Right lung (tissue), 5 donors: ENCODE results near the gene HNRNPH3. TPM values are rescaled to one million over a fixed set of nuclear protein-coding genes. Genes with fewer than 3 reads are reported as not detected.
A peak's percentile ranks its signal among the peaks of the same experiment; 100 is the strongest.

Experiments
- DNase-seq, 2 donors: peaks; one replicate each; pipeline ENCODE4 v3.0.0-alpha.2; 2013
- polyA plus RNA-seq, 5 donors: library from polyadenylated mRNA; unstranded; fragments of 120-200 nt; gene quantifications; one replicate each; pipeline versions ENCODE4 v1.2.1 to v1.2.3, GENCODE V29; 2013; ENCODE audit warnings: inconsistent platforms in 1 of 5, low replicate concordance in 1 of 5; ENCODE audit not compliant: insufficient read length in 5 of 5, insufficient read depth in 1 of 5

Gene HNRNPH3
- polyA plus RNA-seq, 5 donors, result 297 to 432 (median 396) TPM

DNA sequence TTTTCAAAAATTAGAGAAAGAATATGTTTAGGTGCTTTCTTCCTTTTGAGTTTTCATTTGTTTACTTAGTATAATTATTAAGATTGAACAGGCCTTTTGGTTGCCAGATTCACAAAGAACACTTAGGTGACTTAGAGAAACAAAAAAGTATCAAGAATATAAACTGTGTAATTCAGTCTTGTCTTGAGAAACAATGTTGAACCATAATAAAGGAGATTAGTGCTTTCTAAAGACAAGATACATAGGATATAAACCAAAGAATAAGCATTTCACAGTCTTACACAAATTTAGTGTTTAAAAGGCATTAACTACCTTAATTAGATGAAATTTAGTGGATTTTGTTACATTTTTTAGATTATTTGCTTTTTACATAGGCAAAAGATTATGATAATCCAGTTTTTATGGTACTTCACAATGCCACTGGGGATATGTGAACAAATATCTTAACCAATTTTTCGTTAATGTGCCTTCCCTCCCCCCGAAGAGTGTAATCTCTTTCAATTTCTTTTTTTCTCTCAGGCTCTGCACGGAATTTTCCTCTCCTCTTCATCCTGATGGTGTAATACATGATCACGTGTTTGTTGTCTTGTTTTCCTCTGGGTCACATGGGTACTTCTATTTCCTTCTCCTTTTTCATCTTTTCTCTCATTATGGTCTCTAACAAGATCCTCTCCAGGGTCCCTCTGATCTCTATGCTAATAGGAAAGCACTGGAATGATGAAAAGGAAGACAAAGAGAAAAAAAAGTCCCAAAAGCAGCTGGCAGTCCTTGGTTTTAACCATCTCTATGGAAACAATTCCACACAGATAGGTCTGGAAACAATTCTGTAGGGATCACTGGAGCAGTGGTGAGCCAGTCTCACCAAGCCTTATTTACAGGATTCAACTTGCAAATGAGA, 3.7 kb upstream of the HNRNPH3 start:
- DNase-seq, result peak; percentile 64 to 73

DNA sequence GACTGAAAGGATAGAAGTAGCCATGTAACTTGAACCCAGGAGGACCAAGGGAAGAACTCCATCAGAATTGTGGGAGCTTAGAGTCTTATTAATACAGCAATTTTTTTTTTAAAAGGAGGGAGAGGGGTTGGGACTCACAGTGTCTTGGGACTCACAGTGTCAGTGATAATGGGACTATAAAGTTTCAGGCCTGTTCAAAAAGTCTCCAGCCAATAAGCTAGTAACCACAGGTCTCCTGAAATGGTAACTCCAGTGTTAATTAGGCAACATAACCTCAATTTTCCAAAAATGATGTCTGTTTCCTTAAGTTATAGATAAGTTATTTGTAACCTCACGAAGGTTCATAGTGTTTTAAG, 2.4 kb upstream of the HNRNPH3 start:
- DNase-seq, result no peak

DNA sequence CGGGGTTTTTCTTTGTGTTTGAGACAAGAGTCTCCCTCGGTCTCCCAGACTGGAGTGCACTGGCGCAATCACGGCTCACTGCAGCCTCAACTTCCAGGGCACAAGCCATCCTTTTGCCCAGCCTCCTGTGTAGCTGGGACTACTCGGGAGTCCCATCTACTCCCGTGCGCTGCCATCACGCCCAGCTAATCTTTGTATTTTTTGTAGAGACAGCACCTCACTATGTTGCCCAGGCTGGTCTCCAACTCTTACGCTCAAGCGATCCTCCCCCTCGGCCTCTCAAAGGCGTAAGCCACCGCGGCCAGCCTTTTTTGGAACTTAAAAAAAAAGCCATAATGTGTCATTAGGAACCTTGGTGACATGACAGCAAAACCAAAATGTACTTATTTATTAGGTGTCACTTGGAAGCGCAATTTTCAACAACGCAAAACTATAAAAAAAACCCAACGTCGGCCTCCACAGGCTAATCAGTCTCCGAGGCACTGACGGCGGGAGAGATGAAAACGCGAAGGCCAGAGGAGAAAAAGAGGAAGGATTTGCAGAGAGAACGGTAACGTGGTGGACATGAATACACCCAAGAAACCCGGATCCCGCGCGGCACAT, 911 bp upstream of the HNRNPH3 start:
- DNase-seq, result no peak

DNA sequence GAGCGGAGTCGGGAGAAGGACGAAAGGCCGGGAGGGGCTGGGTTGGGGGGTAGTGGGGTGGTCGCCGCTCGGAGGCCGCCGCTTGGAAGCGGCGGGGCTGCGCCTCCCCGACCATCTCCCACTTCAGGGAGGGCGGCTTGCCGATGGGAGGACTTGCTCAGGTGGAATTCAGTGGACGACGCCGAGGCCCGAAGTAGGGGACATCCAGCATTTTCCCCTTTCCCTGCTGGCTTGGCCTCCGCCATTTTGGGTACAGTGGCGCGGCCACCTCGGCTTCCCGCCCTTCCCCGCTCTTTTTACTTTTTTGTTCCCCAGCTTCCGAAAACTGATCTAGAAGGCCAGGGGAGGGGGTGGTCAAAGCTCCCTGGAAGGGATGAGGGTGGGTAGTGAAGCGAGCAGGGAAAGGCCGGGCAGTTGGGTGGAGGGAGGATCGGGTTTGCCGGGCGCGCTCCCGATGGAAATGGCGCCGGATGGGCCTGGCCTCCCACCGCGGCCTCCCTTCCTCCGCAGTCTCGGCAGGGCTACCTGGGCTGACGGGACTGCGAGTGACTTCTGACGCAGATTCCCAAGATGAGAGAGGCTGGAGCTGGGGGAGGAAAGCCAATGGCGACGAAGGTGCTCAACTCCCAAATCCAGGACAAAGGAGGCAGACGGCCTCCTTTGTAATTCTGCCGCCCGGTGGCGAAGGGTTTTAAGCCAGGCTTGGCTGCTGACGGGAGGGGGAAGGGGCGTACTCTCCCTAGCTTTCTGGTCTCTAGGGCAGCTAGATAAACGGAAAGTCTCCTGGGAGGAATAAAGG, 594 bp downstream of the HNRNPH3 start, which contains the start of gene PBLD:
Gene PBLD, minus strand, starts transcription at position 670 of the 799 bp plus-strand sequence. CDS start 26,084 bp downstream, outside the sequence.
- DNase-seq, result peak; percentile 82 to 86

DNA sequence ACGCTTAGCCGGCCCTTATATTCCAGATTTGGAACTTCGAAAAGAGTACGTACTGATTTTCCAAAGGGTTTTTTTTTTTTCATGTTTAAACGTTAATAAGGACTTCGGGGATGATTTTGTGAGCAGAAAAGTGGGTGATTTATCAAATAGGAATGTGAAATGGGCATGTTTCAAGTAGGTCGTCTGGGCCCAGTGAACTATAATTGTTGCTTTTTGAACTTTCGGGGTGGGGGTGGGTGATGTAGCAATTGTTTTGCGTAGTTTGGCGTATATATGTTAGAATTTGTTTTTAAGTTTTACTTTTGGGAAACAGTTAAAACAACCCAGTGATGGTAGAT, 1.2 kb downstream of the HNRNPH3 start:
- DNase-seq, result no peak

DNA sequence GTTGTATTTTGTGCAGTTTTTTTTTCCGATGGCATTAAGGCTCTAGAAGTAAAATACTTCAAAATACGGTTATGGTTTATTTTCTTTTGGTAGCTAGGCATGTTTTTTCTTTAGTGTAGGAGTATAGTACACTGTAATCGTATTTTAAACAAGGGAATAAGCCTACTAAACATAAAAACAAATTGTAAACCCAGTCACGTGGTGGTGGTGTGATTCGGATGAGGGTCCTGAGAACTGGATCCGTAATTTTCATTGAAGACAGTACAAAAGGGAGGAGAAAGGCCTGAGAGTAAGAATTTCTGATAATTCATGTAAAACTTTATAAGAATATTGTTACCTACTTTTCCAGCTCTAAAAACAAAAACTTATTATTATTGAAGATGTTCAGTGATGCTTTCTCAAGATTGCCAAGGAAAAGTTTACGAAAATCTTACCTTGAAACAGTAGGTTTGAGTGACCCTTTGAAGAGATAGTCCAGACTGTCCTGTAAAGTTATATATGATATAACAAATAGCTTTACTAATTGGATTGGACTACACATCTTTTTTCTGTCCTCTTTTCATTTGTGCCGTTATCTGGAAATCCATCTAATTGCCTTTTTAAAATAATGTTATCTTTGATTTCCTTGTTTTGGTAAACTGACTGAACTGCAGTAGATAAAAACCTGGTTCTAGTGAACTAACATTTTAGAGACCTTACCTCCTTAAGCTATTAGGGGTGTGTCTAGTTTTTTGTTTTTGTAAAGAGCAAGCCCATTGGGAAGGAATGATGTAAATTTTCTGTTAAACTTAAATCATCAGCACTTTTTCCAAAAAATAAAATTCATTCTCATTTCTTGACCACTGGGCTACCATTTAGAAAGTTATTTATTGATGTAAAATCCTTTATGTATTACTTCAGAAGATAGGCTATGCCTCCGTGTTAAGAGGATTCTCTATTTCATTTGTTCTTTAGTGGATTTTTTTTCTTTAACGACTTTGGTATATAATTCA, 1.9 kb downstream of the HNRNPH3 start:
- no peak for DNase-seq

DNA sequence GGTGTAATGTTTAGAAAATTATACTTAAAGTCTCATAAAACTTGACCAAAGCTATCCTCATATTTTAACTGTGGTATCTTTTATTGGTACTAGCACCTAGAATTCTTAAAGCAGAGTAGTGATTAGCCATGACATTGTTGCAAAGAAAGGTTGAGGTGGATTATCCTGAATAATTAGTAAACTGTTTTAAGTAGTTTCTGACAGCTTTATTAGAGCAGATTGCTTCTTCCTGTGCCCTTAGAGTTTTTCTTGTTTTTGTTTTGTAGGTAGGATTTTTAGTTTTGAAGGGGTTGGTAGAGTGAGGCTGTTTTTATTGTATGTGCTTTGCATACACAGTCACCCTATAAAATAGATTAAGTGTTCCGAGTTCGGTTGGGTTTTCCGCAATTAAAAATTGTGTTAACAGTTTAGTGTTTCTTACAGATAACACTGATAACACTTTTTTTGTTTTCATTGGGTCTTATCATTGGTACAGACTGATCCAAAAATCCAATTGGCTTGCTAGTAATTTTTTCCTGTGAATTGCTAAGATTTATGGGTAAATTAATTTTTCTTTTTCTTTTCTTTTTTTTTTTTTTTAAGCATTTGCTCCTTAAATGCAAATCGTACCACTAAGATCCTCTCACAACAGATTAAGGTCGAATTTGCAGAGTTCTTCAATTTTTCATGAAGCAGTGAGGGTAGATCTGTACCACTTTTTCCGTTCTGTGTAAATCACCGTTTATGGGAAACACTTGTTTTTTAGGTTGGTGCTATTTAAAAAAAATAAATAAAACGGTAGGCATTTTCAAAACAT, 3.0 kb downstream of the HNRNPH3 start:
- DNase-seq, result no peak

DNA sequence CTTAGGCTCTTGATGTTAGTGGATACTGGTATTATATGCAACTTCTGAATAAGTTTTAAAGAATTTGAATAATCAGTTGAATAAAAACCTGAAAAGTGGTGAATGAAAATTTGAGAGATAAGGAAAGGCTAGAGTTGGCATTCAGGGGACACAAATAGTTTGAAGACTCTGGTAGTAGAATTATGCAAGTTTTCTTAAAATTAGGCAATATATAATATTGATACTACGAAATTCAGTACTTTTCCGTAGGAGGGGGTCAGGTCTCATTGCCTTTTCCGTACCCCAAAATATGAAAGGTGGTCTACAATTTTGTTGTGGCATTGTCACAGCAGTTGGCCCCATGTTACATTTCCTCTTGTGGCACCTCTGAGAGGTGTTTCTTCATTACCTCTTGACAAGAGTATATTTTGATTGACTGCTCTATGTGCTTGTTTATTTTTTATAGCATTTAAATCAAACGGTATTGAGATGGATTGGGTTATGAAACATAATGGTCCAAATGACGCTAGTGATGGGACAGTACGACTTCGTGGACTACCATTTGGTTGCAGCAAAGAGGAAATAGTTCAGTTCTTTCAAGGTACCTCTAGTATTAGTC, 5.0 kb downstream of the HNRNPH3 start:
- no peak for DNase-seq

DNA sequence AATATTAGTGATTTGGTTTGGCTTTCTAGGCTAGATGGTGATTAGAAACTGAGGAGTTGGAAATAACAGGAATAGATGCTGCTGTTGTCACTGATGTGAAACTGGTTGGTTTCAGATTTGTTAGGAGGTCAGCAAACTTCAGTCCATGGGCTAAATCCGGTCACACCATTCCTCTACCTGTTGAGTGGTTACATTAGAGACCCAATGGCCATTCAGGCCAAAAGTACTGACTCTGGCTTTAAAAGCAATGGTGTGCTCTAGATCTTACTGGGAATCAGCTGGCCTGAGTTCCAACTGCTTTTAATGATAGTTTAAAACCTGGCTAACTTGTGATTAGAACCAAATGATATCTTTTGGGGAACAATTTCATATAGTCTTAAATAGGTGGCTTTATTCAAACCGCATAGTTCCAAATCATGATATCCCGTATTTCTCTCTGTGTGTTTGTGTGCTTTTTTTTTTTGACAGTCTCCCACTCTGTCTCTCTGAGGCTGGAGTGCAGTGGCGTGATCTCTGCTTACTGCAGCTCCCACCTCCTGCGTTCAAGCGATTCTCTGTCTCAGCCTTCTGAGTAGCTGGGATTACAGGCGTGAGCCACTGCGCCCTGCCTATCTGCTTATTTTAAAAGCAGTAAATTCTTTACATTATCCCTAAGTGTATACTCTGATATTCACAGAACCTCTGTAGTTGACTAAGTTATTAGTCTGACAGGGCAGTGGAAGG, 8.7 kb downstream of the HNRNPH3 start:
- DNase-seq, result no peak

DNA sequence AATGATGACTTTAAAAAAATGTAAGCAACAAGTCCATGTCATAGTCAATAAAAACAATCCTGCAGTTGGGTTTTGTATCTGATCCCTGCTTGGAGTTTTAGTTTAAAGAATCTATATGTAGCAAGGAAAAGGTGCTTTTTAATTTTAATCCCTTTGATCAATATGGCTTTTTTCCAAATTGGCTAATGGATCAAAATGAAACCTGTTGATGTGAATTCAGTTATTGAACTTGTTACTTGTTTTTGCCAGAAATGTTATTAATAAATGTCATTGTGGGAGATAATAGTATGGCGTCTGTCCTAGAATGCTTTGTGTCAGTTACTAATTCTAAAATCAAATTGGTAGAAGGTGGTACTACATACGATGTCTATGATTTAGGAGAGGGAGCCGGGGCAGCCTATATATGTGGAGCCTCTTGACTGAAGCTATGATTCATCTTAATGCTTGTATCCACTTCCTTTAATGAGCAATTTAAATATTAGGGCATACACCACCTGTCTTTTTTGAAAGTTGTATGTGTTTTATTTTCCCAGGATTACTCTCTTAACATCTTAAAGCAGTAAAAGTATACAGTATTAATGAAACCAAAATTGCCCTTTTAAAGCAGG, 11.1 kb downstream of the HNRNPH3 start:
- no peak for DNase-seq

DNA sequence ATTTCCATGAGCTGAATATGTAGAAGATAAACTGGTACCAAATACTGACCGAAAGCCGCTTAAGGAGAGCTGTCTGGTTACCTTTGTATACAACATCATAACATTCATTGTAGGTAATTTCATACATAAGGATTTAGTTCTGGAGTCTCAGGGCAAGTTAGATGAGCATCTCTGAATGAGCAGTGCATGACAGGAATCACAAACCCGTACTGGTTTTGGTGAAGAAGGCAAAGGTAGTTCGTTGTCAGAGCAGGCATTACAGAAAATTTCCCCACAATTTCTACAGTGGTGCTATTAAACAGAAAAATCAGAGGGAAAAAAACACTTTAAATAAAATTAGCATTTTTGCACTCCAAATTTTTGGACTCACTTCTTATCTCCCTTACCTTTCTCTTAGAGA, 13.8 kb downstream of the HNRNPH3 start:
- DNase-seq, result no peak

DNA sequence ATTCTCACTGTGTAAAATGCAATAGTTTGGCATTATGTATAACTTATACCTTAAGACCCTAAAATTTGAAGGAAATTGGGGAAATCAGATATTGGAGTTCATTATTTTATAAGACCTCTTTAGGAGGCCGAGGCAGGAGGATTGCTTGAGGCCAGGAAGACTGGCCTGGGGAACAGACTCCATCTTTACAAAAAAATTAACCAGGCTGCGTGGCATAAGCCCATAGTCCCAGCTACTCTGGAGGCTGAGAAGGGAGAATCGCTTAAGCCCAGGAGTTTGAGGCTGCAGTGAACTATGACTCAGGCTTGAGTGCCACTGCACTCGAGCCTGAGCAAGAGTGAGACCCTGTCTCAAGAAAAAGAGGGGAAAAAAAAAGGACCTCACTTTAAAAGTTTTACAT, 14.9 kb downstream of the HNRNPH3 start:
- no peak for DNase-seq

DNA sequence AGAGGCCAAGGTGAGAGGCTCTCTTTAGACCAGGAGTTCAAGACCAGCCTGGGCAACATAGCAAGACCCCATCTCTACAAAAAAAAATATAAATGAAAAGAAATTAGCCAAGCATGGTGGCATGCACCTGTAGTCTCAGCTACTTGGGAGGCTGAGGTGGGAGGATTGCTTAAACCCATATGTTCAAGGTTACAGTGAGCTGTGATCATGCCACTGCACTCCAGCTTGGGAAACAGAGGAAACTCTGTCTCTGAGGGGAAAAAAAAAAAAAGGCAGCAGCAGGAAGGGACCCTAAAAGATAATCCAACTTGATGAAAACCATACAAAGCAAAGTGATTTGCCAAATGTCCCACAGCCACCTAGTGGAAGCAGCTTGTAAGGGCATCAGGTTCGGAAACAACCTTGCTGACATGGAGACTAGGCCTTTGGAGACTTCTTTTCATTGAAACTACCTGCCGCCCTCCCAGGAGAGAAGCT, 16.4 kb downstream of the HNRNPH3 start:
- no peak for DNase-seq

DNA sequence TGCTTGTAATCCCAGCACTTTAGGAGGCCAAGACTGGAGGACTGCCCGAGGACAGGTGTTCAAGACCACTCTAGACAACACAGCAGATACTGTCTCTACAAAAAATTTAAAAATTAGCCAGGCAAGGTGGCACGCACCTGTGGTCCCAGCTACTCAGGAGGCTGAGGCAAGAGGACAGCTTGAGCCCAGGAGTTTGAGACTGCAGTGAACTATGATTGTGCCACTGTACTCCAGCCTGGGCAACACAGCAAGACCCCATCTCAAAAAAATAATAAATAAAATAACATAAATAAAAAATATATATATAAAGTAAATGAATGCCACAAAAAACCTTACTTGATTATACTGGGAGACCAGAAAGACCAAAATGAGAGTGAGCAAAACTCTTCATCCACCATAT, 21.7 kb downstream of the HNRNPH3 start:
- no peak for DNase-seq

DNA sequence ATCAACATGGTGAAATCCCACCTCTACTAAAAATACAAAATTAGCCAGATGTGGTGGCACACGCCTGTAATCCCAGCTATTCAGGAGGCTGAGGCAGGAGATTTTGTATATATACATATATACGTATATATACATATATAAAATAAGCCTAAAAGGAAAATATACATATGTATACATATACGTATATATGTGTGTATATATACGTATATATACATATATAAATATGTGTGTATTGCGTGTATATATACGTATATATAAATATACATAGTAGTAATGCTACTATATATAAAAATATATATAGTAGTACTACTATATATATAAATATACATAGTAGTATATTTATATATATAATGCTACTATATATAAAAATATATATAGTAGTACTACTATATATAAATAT, 27.3 kb downstream of the HNRNPH3 start:
- no peak for DNase-seq

DNA sequence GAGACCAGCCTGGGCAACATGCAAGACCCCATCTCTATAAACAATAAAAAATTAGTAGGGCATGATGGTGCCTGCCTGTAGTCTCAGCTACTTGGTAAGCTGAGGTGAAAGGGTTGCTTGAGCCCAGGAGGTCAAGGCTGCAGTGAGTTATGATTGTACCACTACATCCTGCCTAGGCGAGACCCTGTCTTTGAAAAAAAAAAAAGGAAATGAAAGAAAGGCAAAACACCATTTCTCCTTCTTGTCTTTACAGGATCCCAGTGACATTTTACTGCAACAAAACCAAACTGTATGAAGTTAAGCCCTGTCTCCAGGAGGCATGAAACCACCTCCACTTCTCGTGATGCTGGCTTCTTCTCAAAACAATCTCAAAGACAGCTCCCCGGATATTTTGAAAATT, 30.7 kb downstream of the HNRNPH3 start:
- DNase-seq, result no peak

DNA sequence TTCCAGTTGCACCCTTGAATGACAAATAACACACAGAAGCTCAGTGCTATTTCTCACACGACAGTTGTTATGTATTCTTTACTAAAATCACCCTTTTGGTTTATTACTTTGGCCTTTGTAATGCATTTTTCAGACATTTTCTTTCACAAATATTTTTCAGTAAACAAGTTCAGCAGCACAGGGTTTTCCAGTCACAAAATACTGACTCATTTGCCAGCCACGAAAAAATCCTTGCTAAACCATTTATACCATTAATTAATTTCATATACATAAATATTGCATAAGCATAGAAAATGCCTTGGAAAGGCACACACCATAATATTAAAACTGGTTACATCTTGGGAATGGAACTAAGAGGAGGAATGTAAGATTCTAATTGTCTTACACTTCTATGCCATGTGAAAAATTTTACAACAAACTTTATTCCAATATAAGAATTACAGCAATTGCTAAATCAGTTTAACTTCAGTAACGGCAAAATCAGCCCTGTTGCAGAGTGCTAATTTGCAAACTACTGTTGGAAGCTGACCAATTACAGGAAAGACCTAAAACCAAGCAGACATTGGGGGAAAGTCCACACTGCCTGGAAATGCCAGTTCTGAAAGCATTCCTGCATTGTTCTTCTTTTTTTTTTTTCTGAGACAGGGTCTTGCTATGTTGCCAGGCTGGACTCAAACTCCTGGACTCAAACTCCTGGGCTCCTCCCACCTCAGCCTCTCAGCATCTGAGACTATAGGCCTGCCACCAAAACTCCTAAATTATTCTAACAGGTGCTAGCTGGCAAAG, 32.4 kb downstream of the HNRNPH3 start:
- no peak for DNase-seq

DNA sequence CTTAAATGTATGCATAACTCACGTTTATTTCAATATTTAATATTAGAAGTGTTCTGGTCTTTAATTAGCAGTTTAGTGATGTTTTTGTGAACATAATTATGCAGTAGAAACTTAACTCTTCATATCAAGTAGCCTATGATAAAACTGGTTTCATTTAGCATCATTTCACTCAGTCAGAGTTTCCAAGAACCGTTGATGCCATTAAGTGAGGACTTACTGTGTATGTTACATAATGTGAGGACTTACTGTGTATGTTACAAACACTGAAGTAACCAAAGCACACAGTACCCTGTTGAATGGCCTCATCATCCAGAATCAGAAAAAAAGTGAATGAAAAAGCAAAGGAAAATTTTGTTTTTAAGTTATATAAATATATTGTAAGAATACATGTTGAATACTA, 33.7 kb downstream of the HNRNPH3 start:
- no peak for DNase-seq
